ENCODE data around the gene TGM4.
"Not testable (repeated sequence)": the region's sequence is repeated elsewhere in the genome, so short reads cannot be mapped to it uniquely, and the experiment has no call there.

The TGM4 gene

DNA sequence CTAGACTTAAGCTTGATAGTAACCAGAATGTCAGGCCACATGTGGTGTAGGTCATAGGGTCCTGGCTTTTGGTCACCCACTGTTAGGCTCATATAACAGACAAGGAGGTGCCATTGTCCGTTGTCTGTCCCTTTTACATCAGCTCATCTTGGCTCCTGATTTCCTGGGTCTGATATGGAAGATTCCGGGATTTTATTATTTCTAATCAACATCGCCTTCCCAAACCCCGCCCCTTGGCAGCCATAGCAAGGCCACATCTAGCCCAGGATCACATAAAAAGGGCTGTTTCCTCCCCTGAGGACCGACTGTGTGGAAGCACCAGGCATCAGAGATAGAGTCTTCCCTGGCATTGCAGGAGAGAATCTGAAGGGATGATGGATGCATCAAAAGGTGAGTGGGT, at the start of gene TGM4:
Gene TGM4, plus strand, starts transcription at position 301 of the 400 bp plus-strand sequence. Its CDS starts 71 bp downstream, at position 372.
- no peak for DNase-seq (ENCODE audit: low spot score)

DNA sequence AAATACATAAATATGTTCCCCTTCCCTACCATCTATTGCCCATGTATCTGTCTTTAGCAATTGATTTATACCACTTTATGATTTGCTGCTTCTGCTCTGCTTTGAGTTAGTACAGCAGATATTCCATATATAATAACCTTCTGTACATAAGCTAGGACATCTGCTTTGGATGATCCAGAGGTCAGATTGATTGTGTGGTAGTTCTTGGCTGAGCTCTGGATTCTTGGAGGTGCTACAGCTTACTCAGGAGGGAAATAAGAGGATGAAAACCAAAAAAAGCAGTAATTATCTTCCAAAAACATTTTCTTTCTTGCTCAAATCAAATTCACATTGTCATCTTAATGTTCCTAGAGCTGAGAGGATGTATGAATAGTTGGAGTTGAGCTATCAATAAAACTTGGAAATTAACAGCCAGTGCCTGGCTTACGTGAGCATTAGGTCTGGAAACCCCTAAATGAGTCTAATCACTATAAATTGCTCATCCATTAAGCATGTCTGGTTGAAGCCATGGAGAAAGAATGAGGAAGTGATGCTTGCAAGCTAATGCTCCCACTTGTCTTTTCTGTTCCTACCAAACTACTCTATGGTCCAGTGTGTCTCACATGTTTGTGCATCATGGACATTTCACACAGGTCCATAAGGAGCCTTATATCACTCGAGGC, 49.0 kb upstream of the TGM4 start:
- DNase-seq (ENCODE audit: low spot score): no peak

DNA sequence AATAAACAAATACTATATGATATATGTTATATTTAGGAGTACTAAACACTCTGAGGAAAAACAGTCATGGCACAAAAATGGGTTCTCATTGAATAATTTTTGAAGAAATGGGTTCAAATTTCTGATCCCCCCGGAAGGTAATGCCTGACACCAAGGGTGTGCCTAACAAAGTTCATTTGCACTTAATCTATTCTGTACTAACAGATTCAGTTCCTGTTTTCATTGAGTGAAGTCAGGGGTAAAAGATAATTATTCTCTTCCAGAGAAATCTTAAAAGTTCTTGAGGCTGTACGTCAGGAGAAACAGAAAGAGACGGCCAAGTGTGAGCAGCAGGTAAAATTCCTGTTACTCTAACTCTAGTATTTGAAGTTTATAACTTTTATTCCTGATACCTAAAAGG, 47.2 kb upstream of the TGM4 start:
- no peak for DNase-seq (ENCODE audit: low spot score)

DNA sequence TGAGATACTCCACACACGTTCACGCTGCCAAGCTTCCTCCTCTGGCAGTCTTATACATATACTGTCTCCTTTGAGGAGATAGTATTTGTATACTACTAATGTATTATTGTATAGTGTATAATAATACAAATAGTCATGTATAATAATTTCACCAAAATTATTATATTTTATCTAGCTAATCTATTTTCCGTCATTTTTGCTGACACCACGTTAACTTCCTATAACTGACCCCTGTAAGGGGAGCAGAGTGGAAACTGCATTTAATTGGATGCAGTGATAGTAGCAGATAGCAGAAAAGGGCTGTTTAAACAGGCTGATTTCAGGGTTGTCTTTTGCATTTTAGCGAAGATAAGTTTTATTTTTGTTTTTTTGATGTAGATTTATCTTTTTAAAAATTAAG, 43.2 kb upstream of the TGM4 start:
- DNase-seq (ENCODE audit: low spot score): no peak

DNA sequence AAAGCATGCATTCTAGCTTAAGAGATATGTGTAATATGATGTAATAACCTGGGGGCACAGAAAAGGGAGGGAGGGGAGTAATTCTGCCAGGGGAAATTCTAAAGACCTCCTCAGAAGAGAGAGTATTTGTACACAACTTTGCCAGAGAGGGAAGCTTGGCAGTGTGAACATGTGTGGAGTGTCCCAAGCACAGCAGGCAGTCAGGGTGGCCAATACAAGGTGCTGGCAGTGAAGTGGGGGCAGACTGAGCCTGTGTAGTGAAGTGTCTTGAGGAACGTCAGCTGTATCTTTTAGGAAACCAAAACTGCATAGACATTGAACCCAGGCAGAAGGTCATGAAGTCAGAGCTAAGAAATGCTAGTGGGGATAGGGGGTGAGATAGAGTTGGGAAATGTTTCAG, 42.4 kb upstream of the TGM4 start:
- no peak for DNase-seq (ENCODE audit: low spot score)

DNA sequence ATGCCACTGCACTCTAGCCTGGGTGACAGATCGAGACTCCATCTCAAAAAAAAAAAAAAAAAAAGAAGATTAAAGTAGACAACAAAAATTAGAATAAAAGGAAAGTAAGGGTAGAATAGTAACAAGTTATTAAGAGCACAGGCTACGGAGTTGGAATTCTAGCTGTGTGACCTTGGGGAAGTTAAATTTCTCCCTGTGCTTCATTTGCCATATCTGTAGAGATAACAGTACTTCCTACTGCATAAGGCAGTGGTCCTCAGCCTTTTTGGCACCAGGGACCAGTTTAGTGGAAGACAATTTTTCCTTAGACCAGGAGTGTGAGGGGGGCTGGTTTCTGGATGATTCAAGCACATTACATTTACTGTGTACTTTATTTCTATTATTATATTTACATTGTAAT, 41.4 kb upstream of the TGM4 start:
- no peak for DNase-seq (ENCODE audit: low spot score)

DNA sequence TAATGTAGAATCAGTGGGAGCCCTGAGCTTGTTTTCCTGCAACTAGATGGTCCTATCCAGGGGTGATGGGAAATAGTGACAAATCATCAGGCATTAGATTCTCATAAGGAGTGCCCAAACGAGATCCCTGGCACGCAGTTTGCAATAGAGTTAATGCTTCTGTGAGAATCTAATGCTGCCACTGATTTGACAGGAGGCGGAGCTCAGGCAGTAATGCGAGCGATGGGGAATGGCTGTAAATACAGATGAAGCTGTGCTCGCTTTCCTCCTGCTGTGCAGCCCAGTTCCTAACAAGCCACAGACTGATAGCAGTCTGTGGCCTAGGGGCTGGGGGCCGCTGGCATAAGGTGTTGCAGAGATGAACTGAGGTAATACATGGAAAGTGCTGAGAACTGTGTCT, 41.0 kb upstream of the TGM4 start:
- no peak for DNase-seq (ENCODE audit: low spot score)

DNA sequence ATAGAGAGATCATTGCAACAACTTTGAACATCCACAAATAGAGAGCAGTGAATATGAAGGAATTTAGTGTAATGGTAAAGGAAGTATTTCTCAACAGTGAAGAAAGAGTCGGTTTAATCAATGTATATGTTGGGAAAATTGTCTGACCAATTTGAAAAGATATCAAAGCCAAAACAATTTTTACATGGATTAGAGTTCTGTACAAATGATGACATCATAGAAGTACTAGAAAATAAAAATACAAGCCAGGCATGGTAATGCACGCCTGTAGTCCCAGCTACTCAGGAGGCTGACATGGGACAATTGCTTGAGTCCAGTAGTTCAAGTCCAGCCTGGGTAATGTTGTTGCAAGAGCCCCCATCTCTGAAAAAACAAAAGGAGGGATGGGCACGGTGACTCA, 38.7 kb upstream of the TGM4 start:
- DNase-seq (ENCODE audit: low spot score): no peak

DNA sequence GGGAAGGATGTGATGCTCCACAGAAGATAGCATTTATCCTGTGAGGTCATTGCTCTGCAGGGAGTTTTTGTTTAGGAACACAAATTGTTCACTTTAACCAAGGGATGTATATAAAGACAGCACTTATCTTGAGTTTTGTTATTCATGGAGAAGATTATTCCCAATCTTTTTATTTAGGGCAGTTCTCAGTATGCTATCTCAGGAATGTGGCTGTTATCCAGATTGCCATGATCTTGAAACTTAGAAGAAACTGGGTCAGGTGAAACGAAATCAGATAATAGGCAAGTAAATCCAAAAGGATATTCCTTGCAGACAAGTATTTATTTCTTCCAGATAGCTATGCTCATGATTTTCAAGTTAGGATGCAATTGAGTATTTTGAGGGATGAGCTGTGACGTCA, 32.0 kb upstream of the TGM4 start:
- DNase-seq (ENCODE audit: low spot score): no peak

DNA sequence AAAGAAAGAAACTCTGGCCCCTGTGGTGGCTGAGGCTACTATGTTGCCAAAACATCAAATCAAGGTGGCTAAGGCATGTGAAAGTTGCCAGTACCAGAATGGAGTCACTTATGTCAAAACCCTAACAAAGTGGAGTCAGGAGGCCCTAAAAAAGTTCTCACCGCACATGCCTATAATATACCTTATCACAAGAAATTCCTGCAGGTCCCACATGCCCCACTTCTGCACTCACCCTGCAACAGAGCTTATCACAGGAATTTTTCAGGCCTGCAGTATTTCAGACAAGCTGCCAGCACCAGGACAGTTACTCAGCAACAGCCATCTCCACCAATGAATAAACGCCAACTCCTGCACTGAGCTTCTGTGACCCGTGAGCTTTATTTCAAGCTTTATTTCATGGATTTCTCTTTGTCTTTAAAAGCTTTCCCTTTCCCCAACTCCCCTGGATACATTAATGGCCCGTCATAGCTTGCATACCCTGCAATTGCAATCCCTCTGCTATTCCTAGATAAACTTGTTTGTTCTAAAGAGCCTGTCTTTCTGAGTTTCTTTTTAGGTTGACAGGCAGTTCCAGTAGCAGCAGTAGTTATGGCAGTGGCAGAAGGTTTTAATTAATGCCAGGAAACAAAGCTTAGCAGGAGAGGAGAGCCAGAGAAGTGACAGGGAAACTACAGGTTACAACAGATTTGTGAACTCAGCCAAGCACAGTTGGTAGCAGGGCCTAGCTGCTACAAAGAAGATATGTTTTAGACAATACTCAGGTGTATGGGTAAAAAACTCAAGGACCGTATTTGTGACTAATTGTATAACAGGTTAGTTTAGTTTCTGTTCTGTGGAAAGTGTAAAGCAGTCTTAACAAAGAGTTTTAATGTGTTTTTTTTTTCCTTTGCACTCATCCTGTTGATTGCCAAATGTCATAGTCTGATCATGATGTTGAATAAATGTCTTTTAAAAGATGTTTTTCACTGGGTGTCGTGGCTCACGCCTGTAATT, 28.6 kb upstream of the TGM4 start:
- DNase-seq (ENCODE audit: low spot score): no peak

DNA sequence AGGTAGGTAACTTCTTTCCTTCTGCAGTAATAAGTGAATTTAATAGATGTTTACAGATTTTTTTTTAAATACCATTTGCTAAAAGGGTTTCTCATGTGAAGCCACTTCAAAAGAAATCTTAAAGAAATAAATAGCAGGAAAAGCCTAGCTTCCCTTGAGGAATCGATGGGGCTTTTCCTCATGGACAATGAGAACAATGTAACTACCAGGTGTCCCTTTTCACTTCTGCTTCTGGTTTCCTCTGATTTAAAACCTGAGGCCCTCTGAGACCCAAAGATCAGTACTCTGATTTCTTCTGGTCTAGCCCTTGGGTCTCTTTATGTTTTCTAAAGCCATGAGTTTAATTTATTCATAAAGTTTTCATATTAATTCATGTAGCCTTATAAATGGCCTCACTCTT, 25.8 kb upstream of the TGM4 start:
- DNase-seq (ENCODE audit: low spot score): no peak

DNA sequence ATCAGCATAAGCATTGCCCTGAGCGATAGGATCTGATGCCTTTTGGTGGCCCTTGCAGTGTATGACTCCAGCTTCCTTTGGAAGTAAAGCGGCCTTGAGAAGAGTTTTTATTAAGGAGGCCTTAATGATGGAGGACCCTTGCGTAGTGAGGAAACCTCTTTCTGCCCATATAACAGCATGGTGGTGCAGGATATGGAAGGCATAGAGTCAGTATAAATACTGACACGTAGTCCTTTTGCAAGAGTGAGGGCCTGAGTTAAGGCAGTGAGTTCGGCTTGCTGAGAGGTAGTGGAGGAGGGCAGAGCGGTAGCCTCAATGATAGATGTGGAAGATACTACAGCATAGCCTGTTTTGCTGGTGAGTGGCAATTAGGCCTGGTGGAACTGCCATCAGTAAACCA, 17.7 kb upstream of the TGM4 start:
- DNase-seq (ENCODE audit: low spot score): not testable (repeated sequence)

DNA sequence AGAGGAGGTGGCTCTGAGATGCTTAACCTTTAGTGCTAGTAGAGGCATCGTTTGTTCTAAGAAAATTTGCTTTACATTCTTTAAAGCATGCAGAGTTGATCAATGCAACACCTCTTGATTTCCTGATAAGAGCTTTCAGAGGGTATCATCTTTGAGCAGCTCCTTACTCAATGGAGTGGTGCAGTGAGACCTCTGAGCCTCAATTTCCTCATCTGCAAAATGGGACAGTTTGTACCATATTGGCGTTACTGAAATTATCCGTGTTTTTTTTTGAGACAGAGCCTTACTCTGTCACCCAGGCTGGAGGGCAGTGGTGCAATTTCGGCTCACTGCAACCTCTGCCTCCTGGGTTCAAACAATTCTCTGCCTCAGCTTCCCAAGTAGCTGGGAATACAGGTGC, 14.3 kb upstream of the TGM4 start:
- DNase-seq (ENCODE audit: low spot score): no peak

DNA sequence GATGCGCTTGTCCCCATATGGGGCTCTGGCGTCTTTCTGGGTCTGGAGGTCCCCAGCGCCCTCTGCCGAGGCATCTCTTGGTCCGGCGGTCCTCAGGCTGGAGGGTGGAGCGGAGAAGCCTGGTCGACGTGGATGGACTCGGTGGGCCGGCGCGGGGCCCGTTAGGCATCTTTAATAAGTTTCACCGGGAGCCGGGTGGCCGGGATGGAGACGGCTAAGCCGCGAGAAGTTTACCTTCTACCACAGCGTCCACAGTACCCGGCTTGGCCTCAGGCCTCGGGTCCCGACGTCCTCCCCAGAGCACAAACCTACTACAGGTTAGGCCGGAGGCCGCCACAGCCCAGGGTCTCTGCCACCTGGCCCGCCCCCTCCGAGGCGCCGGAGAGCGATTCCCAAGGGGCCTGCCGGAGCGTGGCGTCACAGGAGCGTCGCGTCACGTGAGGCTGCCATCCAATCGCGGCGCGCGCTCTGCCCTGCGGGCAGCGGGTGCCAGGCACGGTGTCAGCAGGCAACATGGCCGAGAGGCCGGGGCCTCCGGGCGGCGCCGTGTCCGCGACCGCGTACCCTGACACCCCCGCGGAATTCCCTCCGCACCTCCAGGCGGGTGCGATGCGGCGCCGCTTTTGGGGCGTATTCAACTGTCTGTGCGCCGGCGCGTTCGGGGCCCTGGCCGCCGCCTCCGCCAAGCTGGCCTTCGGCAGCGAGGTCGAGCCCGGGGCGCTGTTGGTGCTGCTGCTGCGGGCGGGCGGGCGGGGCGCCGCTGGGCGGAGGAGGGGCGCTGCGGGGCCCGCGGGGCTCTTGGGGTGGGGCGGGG, 12.8 kb upstream of the TGM4 start, which contains the start of gene TMEM42:
Gene TMEM42, plus strand, starts transcription at position 501 of the 814 bp plus-strand sequence. Its CDS starts 13 bp downstream, at position 514.
- peak; percentile 90 for DNase-seq (ENCODE audit: low spot score)

DNA sequence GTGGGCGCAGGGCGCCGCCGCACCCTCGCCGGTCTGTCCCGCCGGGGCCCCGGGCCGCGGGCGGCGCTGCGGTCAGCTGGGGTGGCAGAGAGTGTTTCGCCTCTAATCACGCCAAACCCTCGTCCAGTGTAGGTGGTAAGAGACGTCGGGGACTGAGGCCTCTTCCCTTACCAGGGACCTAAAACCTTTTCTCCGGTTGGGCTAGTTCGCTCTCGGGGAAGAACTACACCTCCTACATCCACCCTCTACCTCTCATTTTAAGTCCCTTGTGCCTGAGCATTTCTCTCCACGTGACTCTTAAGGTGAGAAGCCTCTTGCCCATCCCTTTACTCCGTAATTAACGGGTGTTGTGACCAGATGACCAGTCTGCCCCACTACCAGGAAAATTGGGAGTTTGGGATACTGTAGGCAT, 12.2 kb upstream of the TGM4 start:
- peak; percentile 54 for DNase-seq (ENCODE audit: low spot score)

DNA sequence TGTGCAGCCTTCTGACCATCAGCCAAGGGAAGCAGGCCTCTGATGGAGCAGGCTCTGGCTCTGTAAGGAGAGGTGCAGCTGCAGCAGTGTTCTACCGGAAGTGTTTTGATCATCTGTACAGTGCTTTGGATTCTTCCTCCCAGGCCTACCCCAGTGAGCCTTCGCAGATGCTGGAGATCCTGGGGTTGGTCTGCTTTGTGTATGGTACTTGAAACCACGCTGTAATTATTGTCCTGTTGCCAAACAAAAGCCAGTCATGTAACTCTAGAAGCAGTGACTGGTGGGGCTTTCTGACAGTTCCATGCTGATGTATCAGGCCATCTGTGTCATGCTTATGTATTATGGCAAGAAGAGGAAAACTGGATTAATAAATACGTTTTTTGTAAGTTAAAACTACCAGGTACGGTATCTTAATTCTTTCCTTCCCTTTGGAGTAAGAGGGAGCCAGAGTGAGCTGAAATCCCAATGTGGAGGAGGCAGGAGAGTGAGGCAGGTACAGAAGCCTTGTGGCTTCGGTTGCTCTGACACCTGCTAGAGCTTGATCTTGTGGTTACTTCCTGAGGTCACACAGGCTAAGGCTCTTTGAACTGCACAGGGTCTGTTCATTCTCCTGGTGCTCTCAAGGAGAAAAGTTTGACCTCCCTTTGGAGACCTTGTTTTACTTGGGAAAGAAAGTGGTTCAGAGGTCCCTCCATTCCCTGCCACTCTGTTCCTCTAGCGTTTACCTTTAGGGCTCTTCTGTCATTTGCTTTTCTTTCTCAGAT, 9.0 kb upstream of the TGM4 start:
- no peak for DNase-seq (ENCODE audit: low spot score)

DNA sequence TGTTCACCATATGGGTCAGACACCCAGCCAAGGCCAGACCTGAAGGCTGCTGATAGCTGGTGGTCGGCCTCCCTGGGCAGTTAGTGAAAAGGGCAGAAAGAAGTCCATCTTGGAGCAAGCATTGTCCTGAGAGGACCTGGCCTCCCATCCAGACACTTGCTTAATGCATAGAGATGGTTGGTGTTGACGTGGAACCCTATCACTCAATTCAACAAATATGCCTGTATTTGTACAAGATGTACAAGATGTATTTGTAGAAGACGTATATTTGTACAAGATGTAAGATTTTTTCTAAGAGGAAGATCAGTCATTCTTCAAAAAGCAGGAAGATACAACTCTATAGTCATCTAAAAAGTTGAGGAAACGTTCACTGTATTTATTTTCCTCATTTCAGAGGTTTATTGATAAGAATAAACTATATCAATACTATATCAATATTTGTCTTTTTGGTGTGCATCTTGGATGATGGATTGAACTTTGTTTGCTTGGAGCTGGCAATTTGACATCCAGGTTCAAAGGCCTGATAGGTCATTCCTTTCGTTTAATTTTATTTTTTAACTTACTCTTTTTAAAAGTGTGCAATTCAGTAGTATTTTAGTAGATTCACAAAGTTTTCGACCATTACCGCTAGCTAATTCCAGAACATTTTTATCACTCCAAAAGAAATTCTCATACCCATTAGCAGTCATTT, 6.8 kb upstream of the TGM4 start:
- no peak for DNase-seq (ENCODE audit: low spot score)

DNA sequence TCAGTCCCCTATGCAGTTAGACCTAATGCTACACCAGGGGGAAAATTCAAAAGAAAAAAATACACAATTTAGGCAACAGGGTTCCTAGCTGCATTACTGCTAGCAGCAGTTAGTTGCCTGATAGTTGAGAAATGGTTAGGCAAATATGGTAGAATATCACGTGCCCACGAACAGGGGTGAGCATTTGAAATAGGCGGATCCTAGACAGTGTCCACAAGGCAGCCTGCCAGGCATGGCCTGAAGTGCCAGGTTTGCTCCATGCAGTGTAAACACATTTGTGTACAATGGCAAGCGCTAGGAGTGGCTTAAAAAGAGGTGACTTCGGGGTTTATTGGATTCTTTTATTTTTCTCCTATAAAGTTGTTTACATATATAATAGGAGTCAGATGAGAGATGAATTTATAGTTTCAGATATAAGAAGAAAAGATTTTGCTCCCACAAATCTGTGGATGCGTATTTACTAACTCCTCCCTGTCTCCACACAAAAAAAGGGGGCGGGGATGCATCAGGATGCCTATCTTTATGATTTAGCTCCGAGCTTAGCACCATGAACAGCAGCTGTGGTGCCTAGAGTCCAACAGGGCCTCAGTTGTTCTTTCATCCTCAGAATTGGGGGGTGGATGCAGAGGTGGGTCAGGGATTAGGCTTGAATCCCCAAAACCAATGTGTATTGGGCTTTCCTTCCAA, 3.9 kb upstream of the TGM4 start:
- DNase-seq (ENCODE audit: low spot score): no peak

DNA sequence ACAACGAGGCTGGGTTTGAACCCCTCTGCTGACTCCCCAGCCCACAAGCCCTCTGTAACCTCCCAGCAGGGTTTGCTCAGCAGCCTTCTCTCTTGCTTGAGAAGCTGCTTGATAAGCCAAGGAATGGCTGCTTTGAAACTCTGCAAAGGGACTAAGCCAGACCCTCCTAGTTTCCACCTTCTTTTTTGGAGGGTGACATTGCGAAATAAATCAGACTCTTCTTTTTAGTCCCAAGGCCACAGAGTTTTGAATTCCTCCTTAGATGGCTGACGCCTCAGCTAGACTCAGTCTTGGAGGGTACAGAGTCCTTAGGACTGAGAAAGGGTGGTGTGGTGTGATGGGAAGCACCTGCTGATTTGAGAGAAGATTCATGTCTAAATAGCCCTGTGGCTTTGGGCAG, 1.2 kb downstream of the TGM4 start:
- DNase-seq (ENCODE audit: low spot score): no peak

DNA sequence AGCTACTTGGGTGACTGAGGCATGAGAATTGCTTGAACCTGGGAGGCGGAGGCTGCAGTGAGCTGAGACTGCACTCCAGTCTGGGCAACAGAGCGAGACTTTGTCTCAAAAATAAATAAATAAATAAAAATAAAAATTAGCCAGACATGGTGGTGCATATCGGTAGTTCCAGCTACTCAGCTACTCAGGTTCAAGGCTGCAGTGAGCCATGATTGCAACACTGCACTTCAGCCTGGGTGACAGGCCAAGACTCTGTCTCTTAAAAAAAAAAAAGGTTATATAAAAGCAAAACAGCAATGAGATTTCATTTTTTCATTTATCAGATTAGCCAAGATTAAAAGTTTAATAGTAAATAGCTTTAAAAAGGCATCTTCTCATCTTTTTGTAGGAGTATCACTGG, 2.9 kb downstream of the TGM4 start:
- no peak for DNase-seq (ENCODE audit: low spot score)

Data from SW480 (cell line).